ENCODE data around the gene DNAJB14. TPM values are rescaled to one million over a fixed set of nuclear protein-coding genes. Genes with fewer than 3 reads are reported as not detected.
"Not testable (repeated sequence)": the region's sequence is repeated elsewhere in the genome, so short reads cannot be mapped to it uniquely, and the experiment has no call there.

The DNAJB14 gene
- total RNA-seq, 2 experiments from 2014 or later = 34.6 to 35.7 TPM

DNA sequence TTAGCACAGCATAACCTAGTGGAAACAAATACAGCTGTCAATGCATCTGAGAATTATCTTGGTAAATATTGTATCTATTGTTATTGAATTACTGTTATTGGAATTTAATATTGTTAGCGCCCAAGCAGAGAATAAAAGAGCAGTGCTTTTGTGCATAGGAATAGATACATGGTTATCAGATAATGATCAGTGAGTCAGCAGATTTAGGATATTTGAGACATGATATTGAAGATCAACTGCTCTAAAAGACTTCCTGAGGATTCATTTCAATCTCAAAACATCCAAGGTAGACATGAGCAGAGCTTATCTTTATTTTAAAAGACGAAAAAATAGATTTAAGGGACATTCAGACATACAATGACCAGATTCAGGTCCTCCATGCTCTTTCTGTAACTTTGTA lies 14.2 kb upstream of the DNAJB14 start:
- Mint-ChIP-seq H3K9me3 (peaks cover 8% of the 10 kb centered on the region), H3K4me1 (ENCODE audit: low read depth) (peaks cover 11% of the 10 kb centered on the region), H3K27me3 (ENCODE audit: low read depth) (no peaks in the 10 kb centered on the region), H3K4me3 (no peak overlapping the region), H3K36me3 (ENCODE audit: low read depth) (peaks cover 5% of the 10 kb centered on the region), H3K27ac (no peak overlapping the region)
- DNase-seq = no peak
- CTCF ChIA-PET = no interaction called here
- intact Hi-C loops (cut with micrococcal nuclease) = no loop called here

DNA sequence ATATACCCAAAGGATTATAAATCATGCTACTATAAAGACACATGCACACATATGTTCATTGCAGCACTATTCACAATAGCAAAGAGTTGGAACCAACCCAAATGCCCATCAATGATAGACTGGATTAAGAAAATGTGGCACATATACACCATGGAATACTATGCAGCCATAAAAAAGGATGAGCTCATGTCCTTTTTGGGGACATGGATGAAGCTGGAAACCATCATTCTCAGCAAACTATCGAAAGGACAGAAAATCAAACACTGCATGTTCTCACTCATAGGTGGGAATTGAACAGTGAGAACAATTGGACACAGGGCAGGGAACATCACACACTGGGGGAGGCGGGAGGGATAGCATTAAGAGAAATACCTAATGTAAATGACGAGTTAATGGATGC lies 11.8 kb upstream of the DNAJB14 start:
- intact Hi-C loops (cut with micrococcal nuclease); H3K36me3 Mint-ChIP-seq (ENCODE audit: low read depth): not testable (repeated sequence)

DNA sequence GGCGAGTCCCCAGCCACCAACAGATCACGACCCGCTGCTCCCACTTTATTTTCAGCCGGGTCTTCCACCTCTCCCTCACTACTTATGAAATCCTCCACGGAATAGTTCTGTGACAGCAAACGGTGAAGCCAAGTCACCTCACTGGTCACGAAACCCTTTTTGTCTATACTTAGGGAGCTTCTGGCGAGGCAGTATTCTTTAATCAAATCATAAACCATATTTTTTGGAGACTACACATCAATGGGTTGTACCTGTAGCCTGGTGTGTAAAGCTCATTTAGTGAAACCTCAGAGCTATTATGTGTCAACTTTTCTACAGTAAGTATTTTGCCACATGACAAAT lies 4.5 kb upstream of the DNAJB14 start:
- Mint-ChIP-seq H3K27me3 (ENCODE audit: low read depth) (no peaks in the 10 kb centered on the region), H3K4me1 (ENCODE audit: low read depth) (peaks cover 17% of the 10 kb centered on the region)
- CTCF ChIA-PET = interaction anchor here (0.6 to 1.7 kb wide), 7 partner anchors 11 to 143 kb away, joined by 3 to 7 read pairs (median 4); no protein-coding TSS in a partner anchor

More for the DNA sequence above, 11.8 kb upstream of the DNAJB14 start:
- H3K27me3 Mint-ChIP-seq (ENCODE audit: low read depth); H3K4me3 Mint-ChIP-seq; H3K27ac Mint-ChIP-seq; DNase-seq; H3K4me1 Mint-ChIP-seq (ENCODE audit: low read depth); CTCF ChIA-PET; H3K9me3 Mint-ChIP-seq: not testable (repeated sequence)

DNA sequence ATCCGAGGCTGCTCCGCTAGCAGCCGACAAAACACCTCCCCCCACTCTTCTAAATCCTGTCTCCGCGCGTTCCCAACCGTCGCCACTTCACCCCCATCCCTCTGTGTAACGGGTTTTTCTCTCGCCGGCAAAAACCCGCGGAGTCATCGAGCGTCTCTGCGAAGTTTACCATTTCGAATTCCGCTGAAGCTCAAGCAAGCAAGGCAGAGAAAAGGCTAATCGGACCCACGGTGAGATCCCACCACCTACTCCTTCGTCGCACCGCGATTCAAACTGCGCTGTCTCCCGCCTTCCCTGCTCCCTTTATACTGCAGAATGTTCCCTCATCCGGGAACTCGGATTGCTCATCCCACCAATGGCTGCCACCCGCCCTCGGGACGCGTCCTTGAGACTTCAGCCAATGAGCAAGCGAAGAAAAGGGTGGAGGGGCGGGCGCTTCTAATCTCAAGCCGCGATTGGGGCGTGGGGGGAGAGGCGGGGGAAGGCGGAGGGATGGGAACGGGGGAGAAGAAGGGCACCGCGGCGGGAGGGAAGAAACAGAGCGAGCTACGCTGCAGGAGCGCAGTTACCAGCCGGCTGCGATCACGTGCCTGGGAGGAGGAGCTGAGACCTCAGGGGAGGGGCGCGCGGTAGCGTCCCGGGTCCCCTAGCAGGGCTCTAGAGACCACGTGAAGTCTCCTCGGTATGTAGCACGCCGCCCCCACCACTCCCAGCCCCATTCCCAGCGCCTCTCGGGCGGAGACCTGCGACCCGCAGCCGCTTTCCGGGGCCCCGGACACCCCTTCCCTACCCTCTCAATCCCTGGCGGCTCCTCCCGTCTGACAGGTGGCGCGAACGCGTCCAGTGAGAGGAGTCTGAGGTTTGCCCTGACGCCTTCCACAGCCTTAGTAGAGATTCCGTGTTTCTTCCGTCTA lies 3.8 kb upstream of the DNAJB14 start, which contains the start of gene H2AZ1:
Gene H2AZ1 (minus strand): TSS at position 277 of the 914 bp plus-strand sequence. CDS start 105 bp downstream, at position 172.
- no peak within 1 kb of the TSS for H3K4me3 Mint-ChIP-seq
- intact Hi-C loops (cut with micrococcal nuclease) = loop anchor here (1.0 to 5.0 kb wide), 19 partner anchors 48 to 1808 kb away; partner anchors contain the start of genes ADH5, DAPP1, EIF4E and LAMTOR3
- no peak within 1 kb of the TSS for H3K27ac Mint-ChIP-seq
- no peaks in the 10 kb centered on the region for H3K9me3 Mint-ChIP-seq
- H3K36me3 Mint-ChIP-seq (ENCODE audit: low read depth) = peaks cover 17% of the 10 kb centered on the region
- CTCF ChIA-PET = interaction anchor here (0.6 to 1.7 kb wide), 7 partner anchors 10 to 146 kb away, joined by 3 to 7 read pairs (median 4); no protein-coding TSS in a partner anchor
- DNase-seq = peak; percentile 99
- peaks cover 22% of the 10 kb centered on the region for H3K4me1 Mint-ChIP-seq (ENCODE audit: low read depth)
- no peaks in the 10 kb centered on the region for H3K27me3 Mint-ChIP-seq (ENCODE audit: low read depth)

More for the DNA sequence above, 4.5 kb upstream of the DNAJB14 start:
- Mint-ChIP-seq H3K4me3 (no peak overlapping the region), H3K27ac (no peak overlapping the region), H3K36me3 (ENCODE audit: low read depth) (peaks cover 15% of the 10 kb centered on the region), H3K9me3 (no peaks in the 10 kb centered on the region)
- intact Hi-C loops (cut with micrococcal nuclease) = loop anchor here (1.0 to 2.0 kb wide), 7 partner anchors 47 to 1378 kb away; partner anchors contain the start of genes EIF4E and METAP1
- DNase-seq = no peak

DNA sequence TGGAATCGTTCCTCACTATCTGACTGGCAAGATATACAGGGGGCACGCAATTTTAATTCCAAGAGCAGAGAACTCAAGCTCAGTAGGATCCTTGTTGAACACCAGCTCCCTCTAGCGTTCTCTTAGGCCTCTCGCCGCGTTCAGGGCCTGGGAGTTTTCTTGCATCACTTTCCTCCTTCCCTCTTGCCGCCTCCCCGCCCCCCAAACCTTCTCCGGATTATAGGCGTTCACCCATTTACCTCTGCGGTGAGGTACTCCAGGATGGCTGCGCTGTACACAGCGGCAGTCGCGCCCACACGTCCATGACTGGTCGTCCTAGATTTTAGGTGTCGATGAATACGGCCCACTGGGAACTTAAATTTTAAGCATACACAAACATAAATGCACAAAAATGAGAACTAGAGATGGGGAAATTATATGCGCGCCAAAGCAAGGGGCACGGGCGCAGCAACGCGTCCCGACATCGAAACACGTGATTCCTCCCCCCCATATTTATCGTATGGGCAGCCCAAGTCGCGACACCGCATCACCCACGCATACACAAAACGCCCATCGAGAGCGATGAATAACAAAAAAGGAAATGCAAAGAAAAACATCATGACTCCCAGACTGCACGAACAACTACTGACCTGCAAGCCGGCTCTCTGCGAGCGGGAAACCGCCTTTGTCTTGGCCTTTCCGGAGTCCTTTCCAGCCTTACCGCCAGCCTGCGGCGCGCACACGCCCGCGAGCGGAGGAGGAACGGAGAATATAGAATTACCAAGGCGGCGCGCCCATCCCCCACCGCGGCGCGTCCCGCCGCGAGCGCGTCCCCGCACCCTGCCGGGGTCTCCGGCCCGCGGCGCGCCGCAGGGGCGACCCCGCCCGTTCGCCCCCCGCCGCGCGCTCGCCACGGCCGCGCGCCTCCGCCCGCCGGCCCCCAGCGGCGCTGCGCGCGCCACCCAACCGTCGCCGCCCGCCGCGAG lies 2.9 kb upstream of the DNAJB14 start:
- Mint-ChIP-seq H3K36me3 (ENCODE audit: low read depth) (peaks cover 22% of the 10 kb centered on the region), H3K4me3 (no peak overlapping the region), H3K27me3 (ENCODE audit: low read depth) (no peaks in the 10 kb centered on the region), H3K4me1 (ENCODE audit: low read depth) (peaks cover 31% of the 10 kb centered on the region), H3K27ac (no peak overlapping the region), H3K9me3 (no peaks in the 10 kb centered on the region)
- peak; percentile 96 for DNase-seq
- intact Hi-C loops (cut with micrococcal nuclease) = loop anchor here (1.0 to 5.0 kb wide), 12 partner anchors 55 to 1807 kb away; partner anchors contain the start of genes ADH5, DAPP1, LAMTOR3 and RAP1GDS1
- CTCF ChIA-PET = interaction anchor here (0.7 to 2.8 kb wide), 10 partner anchors 27 to 141 kb away, joined by 3 to 13 read pairs (median 4); partner anchors contain the start of gene LAMTOR3

DNA sequence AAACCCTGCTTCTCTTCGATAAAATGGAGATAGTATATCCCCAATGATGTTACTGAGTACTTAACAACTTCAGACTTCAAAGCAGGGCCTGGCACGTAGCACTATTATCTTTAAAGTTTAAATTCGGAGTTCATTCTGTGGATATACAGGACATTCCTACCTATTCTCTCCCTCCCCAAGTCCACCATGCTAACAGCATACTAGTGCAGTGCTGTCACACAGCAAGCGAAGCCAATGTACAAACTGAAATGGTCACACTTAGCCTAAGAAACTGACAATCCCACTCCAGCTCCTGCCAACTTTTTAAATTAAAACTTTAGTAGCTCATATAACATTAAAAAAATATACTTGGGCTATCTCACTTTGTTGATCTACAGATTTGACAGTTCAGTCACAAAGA lies 1.2 kb upstream of the DNAJB14 start:
- intact Hi-C loops (cut with micrococcal nuclease) = loop anchor here (2.0 to 5.0 kb wide), 6 partner anchors 63 to 1805 kb away; partner anchors contain the start of genes ADH5, RAP1GDS1 and STPG2
- H3K27ac Mint-ChIP-seq = no peak overlapping the region
- no peak for DNase-seq

DNA sequence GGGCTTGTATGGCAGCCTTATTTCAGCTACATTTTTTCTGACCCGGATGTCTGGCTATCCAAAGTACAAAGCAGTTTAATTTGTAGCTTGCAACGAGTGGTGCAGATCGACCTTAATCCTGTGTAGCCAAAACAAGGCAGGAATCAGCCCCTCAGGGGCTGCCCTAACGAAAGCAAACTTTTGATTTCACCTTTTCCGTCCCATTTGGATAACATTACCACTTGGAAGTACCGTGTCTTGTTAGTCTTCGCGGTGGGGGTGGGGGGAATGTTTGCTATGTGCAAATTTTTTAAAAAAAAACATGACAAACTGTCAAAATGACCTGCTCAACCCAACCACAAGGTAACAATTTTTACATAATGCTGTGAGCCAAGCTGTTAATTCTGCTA lies 766 bp upstream of the DNAJB14 start:
- Mint-ChIP-seq H3K9me3 (no peaks in the 10 kb centered on the region), H3K36me3 (ENCODE audit: low read depth) (peaks cover 32% of the 10 kb centered on the region), H3K4me3 (no peak overlapping the region), H3K27ac (no peak overlapping the region), H3K27me3 (ENCODE audit: low read depth) (no peaks in the 10 kb centered on the region), H3K4me1 (ENCODE audit: low read depth) (peaks cover 49% of the 10 kb centered on the region)
- intact Hi-C loops (cut with micrococcal nuclease) = loop anchor here (5.0 kb wide), 4 partner anchors 185 to 1805 kb away; partner anchors contain the start of genes RAP1GDS1 and STPG2
- CTCF ChIA-PET = interaction anchor here (0.8 to 2.8 kb wide), 6 partner anchors 8 to 139 kb away, joined by 3 to 13 read pairs (median 4); partner anchors contain the start of gene LAMTOR3
- no peak for DNase-seq

More for the DNA sequence above, 1.2 kb upstream of the DNAJB14 start:
- Mint-ChIP-seq H3K27me3 (ENCODE audit: low read depth) (no peaks in the 10 kb centered on the region), H3K4me1 (ENCODE audit: low read depth) (peaks cover 48% of the 10 kb centered on the region), H3K4me3 (no peak overlapping the region), H3K9me3 (no peaks in the 10 kb centered on the region), H3K36me3 (ENCODE audit: low read depth) (peaks cover 32% of the 10 kb centered on the region)
- CTCF ChIA-PET = interaction anchor here (0.6 to 2.8 kb wide), 7 partner anchors 8 to 1375 kb away, joined by 3 to 13 read pairs (median 4); partner anchors contain the start of gene LAMTOR3

DNA sequence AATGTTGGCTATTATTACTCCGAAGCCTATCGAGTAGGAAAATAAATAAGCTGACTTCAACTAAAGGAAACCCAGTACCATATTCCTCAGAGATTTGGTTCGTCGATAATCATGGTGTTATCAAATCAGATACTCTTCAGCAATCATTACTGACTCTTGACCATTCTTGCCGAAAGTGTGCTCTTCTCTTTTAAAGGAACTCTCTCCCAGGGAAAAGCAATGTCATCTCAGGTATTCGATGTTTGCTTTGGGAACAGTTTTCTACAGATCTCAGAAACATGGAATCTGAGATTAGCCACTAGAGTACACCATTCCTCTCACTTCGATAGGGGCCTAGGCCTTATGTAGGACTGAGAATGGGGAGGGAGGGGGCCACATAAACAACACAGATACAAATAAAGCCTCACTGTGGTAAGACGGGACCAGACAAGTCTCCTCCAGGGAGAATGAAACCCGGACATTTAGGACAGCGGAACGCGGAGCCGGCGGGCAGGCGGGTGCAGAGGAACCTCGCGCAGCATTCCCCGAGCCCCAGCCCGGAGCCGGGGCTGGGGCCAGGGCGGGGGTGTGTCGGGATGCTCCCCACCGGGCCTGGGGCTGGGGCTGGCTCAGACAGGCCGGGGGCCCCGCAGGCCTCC lies 581 bp downstream of the DNAJB14 start:
- Mint-ChIP-seq H3K9me3 (no peaks in the 10 kb centered on the region), H3K4me3 (peak overlapping the region; percentile 99), H3K27me3 (ENCODE audit: low read depth) (no peaks in the 10 kb centered on the region), H3K36me3 (ENCODE audit: low read depth) (peaks cover 38% of the 10 kb centered on the region), H3K27ac (peak overlapping the region; percentile 94), H3K4me1 (ENCODE audit: low read depth) (peaks cover 53% of the 10 kb centered on the region)
- CTCF ChIA-PET = interaction anchor here (0.7 to 1.4 kb wide), 4 partner anchors 24 to 427 kb away, joined by 3 to 5 read pairs (median 4); no protein-coding TSS in a partner anchor
- intact Hi-C loops (cut with micrococcal nuclease) = loop anchor here (1.0 to 5.0 kb wide), 6 partner anchors 25 to 1804 kb away; partner anchors contain the start of genes RAP1GDS1 and STPG2
- DNase-seq = no peak

DNA sequence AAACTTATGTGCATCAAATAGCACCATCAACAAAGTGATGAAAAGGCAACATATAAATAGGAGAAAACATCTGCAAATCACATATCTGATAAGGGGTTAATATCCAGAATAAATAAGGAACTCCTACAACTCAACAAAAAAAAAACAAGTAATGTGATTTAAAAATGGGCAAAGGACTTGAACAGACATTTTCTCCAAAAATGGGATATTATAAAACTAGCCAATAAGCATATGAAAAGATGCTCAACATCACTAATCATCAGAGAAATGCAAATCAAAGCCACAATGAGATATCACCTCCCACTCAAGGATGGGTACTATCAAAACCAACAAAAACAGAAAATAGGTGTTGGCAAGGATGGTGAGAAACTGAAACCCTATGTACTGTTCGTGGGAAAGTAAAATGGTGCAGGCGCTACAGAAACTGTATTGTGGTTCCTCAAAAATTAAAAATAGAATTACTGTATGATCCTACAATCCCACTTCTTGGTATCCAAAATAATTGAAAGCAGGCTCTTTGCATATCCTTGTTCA lies 2.4 kb downstream of the DNAJB14 start:
- H3K27me3 Mint-ChIP-seq (ENCODE audit: low read depth) = no peaks in the 10 kb centered on the region
- H3K4me1 Mint-ChIP-seq (ENCODE audit: low read depth) = peaks cover 59% of the 10 kb centered on the region
- CTCF ChIA-PET = interaction anchor here (0.6 to 1.5 kb wide), 2 partner anchors 137 to 149 kb away, joined by 3 to 5 read pairs; no protein-coding TSS in a partner anchor
- intact Hi-C loops (cut with micrococcal nuclease) = no loop called here
- H3K9me3 Mint-ChIP-seq = no peaks in the 10 kb centered on the region
- H3K36me3 Mint-ChIP-seq (ENCODE audit: low read depth) = peaks cover 42% of the 10 kb centered on the region
- no peak for DNase-seq
- H3K4me3 Mint-ChIP-seq = peak overlapping the region; percentile 29
- no peak overlapping the region for H3K27ac Mint-ChIP-seq

DNA sequence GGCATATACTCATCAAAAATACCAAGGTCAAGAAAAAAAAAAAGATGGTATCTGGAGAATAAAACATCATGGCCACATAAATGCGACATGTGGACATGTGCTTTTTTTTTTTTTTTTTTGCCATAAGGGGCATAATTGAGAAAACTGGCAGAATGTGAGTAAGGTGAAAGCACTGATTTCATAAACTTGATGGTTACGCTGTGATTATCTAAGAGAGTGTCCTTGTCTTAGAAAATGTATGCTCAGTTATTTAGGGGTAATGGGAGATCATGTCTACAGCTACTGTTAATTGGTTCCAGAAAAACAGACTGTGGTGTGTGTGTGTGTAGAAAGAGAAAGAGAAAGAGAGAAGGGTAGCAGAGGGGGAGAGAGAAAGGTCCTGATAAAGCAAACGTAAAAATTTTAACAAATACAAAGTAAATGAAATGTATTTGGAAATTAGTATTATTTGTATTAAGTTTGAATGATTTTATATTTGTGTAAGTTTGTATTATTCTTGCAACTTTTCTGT lies 8.1 kb downstream of the DNAJB14 start:
- H3K27ac Mint-ChIP-seq = no peak overlapping the region
- intact Hi-C loops (cut with micrococcal nuclease) = no loop called here
- H3K36me3 Mint-ChIP-seq (ENCODE audit: low read depth) = peaks cover 43% of the 10 kb centered on the region
- no peaks in the 10 kb centered on the region for H3K27me3 Mint-ChIP-seq (ENCODE audit: low read depth)
- H3K4me1 Mint-ChIP-seq (ENCODE audit: low read depth) = peaks cover 31% of the 10 kb centered on the region
- CTCF ChIA-PET = interaction anchor here (0.7 to 0.8 kb wide), 2 partner anchors 9 to 351 kb away, joined by 4 read pairs; no protein-coding TSS in a partner anchor
- H3K4me3 Mint-ChIP-seq = no peak overlapping the region
- no peak for DNase-seq
- peaks cover 9% of the 10 kb centered on the region for H3K9me3 Mint-ChIP-seq

Measured in activated naive CD4-positive, alpha-beta T cell treated with anti-CD3 and anti-CD28 coated beads for 36 hours (primary cell).